ENCODE results near the gene COX6A2.

Gene COX6A2

GRCh38 chr16:31430380-31431052, 2.4 kb upstream of the COX6A2 start:
- no peaks in the 10 kb centered on the region for H3K27me3 ChIP-seq (ENCODE audit: insufficient read depth, low read length, poor library complexity, severe bottlenecking)
- H3K4me3 ChIP-seq (ENCODE audit: low read length, poor library complexity, severe bottlenecking), result no peak overlapping the region
- H3K4me1 ChIP-seq (ENCODE audit: insufficient read depth, low read length, poor library complexity, severe bottlenecking), result peaks cover 12% of the 10 kb centered on the region
- no peak overlapping the region for H3K9ac ChIP-seq (ENCODE audit: low read depth, low read length, poor library complexity, severe bottlenecking)
- no peaks in the 10 kb centered on the region for H3K9me3 ChIP-seq (ENCODE audit: insufficient read depth, low read depth, low read length)
- no peaks in the 10 kb centered on the region for H3F3A ChIP-seq (ENCODE audit: low read depth)
- H3K4me2 ChIP-seq (ENCODE audit: low read depth, low read length, poor library complexity, severe bottlenecking), result no peak overlapping the region
- no peak overlapping the region for H2AFZ ChIP-seq (ENCODE audit: low read length)
- no peaks in the 10 kb centered on the region for H4K20me1 ChIP-seq (ENCODE audit: insufficient read depth, low read length, poor library complexity, severe bottlenecking)
- H3K79me2 ChIP-seq (ENCODE audit: insufficient read depth, low read length), result no peaks in the 10 kb centered on the region
- H3K9me2 ChIP-seq (replicated peaks; ENCODE audit: low read depth, low read length), result no peaks in the 10 kb centered on the region
- no peaks in the 10 kb centered on the region for H3K36me3 ChIP-seq (ENCODE audit: insufficient read depth, low read length)
- TF ChIP-seq CTCF (conservative IDR thresholded peaks at IDR 0.05; ENCODE audit: low read length) (no peak), EZH2phosphoT487 (IDR thresholded peaks at IDR 0.05; ENCODE audit: borderline replicate concordance) (no peak)

- no peaks in the 10 kb centered on the region for H3K9me2 ChIP-seq (replicated peaks; ENCODE audit: low read depth, low read length)
These were observed 1.6 kb upstream of the COX6A2 start for GRCh38 chr16:31429796-31430195.

GRCh38 chr16:31429314-31429713, 1.2 kb upstream of the COX6A2 start:
- no peak for TF ChIP-seq CTCF (conservative IDR thresholded peaks at IDR 0.05; ENCODE audit: low read length)
- TF ChIP-seq EZH2phosphoT487 (IDR thresholded peaks at IDR 0.05; ENCODE audit: borderline replicate concordance), result no peak
- H3F3A ChIP-seq (ENCODE audit: low read depth), result no peaks in the 10 kb centered on the region
- no peaks in the 10 kb centered on the region for H3K27me3 ChIP-seq (ENCODE audit: insufficient read depth, low read length, poor library complexity, severe bottlenecking)
- H3K79me2 ChIP-seq (ENCODE audit: insufficient read depth, low read length), result no peaks in the 10 kb centered on the region
- no peak overlapping the region for H3K9ac ChIP-seq (ENCODE audit: low read depth, low read length, poor library complexity, severe bottlenecking)
- no peaks in the 10 kb centered on the region for H3K9me3 ChIP-seq (ENCODE audit: insufficient read depth, low read depth, low read length)
- H3K9me2 ChIP-seq (replicated peaks; ENCODE audit: low read depth, low read length), result no peaks in the 10 kb centered on the region
- H3K4me1 ChIP-seq (ENCODE audit: insufficient read depth, low read length, poor library complexity, severe bottlenecking), result peaks cover 12% of the 10 kb centered on the region
- H3K4me2 ChIP-seq (ENCODE audit: low read depth, low read length, poor library complexity, severe bottlenecking), result no peak overlapping the region
- H2AFZ ChIP-seq (ENCODE audit: low read length), result no peak overlapping the region
- H3K4me3 ChIP-seq (ENCODE audit: low read length, poor library complexity, severe bottlenecking), result no peak overlapping the region
- no peaks in the 10 kb centered on the region for H4K20me1 ChIP-seq (ENCODE audit: insufficient read depth, low read length, poor library complexity, severe bottlenecking)
- H3K36me3 ChIP-seq (ENCODE audit: insufficient read depth, low read length), result no peaks in the 10 kb centered on the region

More at GRCh38 chr16:31429796-31430195, 1.6 kb upstream of the COX6A2 start:
- Histone ChIP-seq H3K79me2 (ENCODE audit: insufficient read depth, low read length) (no peaks in the 10 kb centered on the region), H3K27me3 (ENCODE audit: insufficient read depth, low read length, poor library complexity, severe bottlenecking) (no peaks in the 10 kb centered on the region), H3K4me3 (ENCODE audit: low read length, poor library complexity, severe bottlenecking) (no peak overlapping the region), H4K20me1 (ENCODE audit: insufficient read depth, low read length, poor library complexity, severe bottlenecking) (no peaks in the 10 kb centered on the region), H3K9ac (ENCODE audit: low read depth, low read length, poor library complexity, severe bottlenecking) (no peak overlapping the region), H3F3A (ENCODE audit: low read depth) (no peaks in the 10 kb centered on the region), H3K9me3 (ENCODE audit: insufficient read depth, low read depth, low read length) (no peaks in the 10 kb centered on the region), H3K4me2 (ENCODE audit: low read depth, low read length, poor library complexity, severe bottlenecking) (no peak overlapping the region), H3K36me3 (ENCODE audit: insufficient read depth, low read length) (no peaks in the 10 kb centered on the region), H2AFZ (ENCODE audit: low read length) (no peak overlapping the region), H3K4me1 (ENCODE audit: insufficient read depth, low read length, poor library complexity, severe bottlenecking) (peaks cover 12% of the 10 kb centered on the region)
- no peak for TF ChIP-seq CTCF (conservative IDR thresholded peaks at IDR 0.05; ENCODE audit: low read length)
- no peak for TF ChIP-seq EZH2phosphoT487 (IDR thresholded peaks at IDR 0.05; ENCODE audit: borderline replicate concordance)
